H1 (cell line): Measurements from ENCODE around the gene CYREN. TPM values are rescaled to one million over a fixed set of nuclear protein-coding genes. Genes with fewer than 3 reads are reported as not detected.

ENCODE experiments used
- CTCF ChIA-PET: fragments of 300-600 bp; sonication (Branson Sonifier 250); formaldehyde crosslinking; loops from one replicate; lab custom pipeline; 2021; ENCODE audit not compliant: partially characterized antibody; lab: Charles Lee
- POLR2A ChIA-PET: fragments of 300-600 bp; sonication (Branson Sonifier 250); formaldehyde crosslinking; loops from one replicate; lab custom pipeline; 2021; ENCODE audit warnings: inconsistent platforms; ENCODE audit not compliant: partially characterized antibody; lab: Charles Lee
- DNase-seq, 2 experiments: peaks; one replicate each; pipeline versions ENCODE4 v3.0.0 to v3.0.0-alpha.2; 2010 to 2022; ENCODE audit warnings: low spot score in 2 of 2, low read depth in 1 of 2, mixed read lengths in 1 of 2
- FAIRE-seq: peaks from 2 replicates; lab custom pipeline; 2011; peaks lifted over from hg19 to GRCh38; lab: Jason Lieb, UNC
- H2AFZ ChIP-seq: 2 replicates; pipeline ENCODE4 v1.8.1; 2012; ENCODE audit warnings: low read length, inconsistent platforms
- H2AK5ac ChIP-seq: 2 replicates; pipeline ENCODE4 v1.6.1; 2013; ENCODE audit warnings: low read depth, low read length
- H2BK120ac ChIP-seq: replicated peaks from 2 replicates; pipeline ENCODE3; 2013; ENCODE audit warnings: low read depth, low read length, inconsistent platforms
- H2BK12ac ChIP-seq: 2 replicates; pipeline ENCODE4 v1.6.1; 2013; ENCODE audit warnings: low read depth, low read length
- H2BK15ac ChIP-seq: 2 replicates; pipeline ENCODE4 v1.6.1; 2013; ENCODE audit warnings: low read length
- H2BK20ac ChIP-seq: 2 replicates; pipeline ENCODE4 v1.6.1; 2013; ENCODE audit warnings: low read length
- H2BK5ac ChIP-seq: 2 replicates; pipeline ENCODE4 v1.6.1; 2013; ENCODE audit warnings: low read depth, low read length
- H3K14ac ChIP-seq: 2 replicates; pipeline ENCODE4 v1.6.1; 2013; ENCODE audit warnings: inconsistent platforms; ENCODE audit not compliant: insufficient read length
- H3K18ac ChIP-seq: 2 replicates; pipeline ENCODE4 v1.6.1; 2013; ENCODE audit warnings: low read length; ENCODE audit errors: extremely low read depth
- H3K23ac ChIP-seq: 2 replicates; pipeline ENCODE4 v1.6.1; 2013; ENCODE audit warnings: inconsistent platforms; ENCODE audit not compliant: insufficient read length
- H3K23me2 ChIP-seq: 2 replicates; pipeline ENCODE4 v1.6.1; 2013; ENCODE audit warnings: low read depth, low read length
- H3K27ac ChIP-seq: 2 replicates; pipeline ENCODE4 v1.6.1; 2011; ENCODE audit warnings: low read depth, low read length, inconsistent platforms
- H3K27me3 ChIP-seq, 4 experiments: replicated peaks in 1 of 4; 1 replicate in 1 of 4; 2 replicates in 3 of 4; pipeline versions ENCODE4 v1.6.1 to v1.8.1; 2011 to 2013; ENCODE audit warnings: low read length in 3 of 4, mild to moderate bottlenecking in 3 of 4, inconsistent platforms in 2 of 4, mixed read lengths in 2 of 4, moderate library complexity in 1 of 4; ENCODE audit not compliant: control insufficient read depth in 3 of 4, insufficient read depth in 3 of 4; ENCODE audit errors: extremely low read depth in 1 of 4
- H3K36me3 ChIP-seq, 4 experiments: 2 replicates each; pipeline versions ENCODE4 v1.6.1 to v1.8.1; 2011 to 2013; ENCODE audit warnings: mild to moderate bottlenecking in 4 of 4, low read length in 3 of 4, moderate library complexity in 2 of 4, control low read depth in 1 of 4, inconsistent platforms in 1 of 4; ENCODE audit not compliant: insufficient read depth in 4 of 4, control insufficient read depth in 2 of 4
- H3K4ac ChIP-seq: replicated peaks from 2 replicates; pipeline ENCODE3; 2013; ENCODE audit warnings: low read length, low read depth, mixed read lengths, inconsistent platforms; ENCODE audit not compliant: insufficient read length
- H3K4me1 ChIP-seq, 4 experiments: replicated peaks in 1 of 4; 1 replicate in 1 of 4; 2 replicates in 3 of 4; pipeline versions ENCODE4 v1.6.1 to v1.8.1; 2011 to 2013; ENCODE audit warnings: low read length in 3 of 4, inconsistent platforms in 2 of 4, mixed read lengths in 1 of 4; ENCODE audit not compliant: insufficient read depth in 4 of 4, control insufficient read depth in 3 of 4
- H3K4me2 ChIP-seq, 2 experiments: 2 replicates each; pipeline versions ENCODE4 v1.6.1 to v1.8.1; 2011 to 2013; ENCODE audit warnings: low read depth in 2 of 2, low read length in 2 of 2, control low read depth in 1 of 2, inconsistent platforms in 1 of 2, mild to moderate bottlenecking in 1 of 2; ENCODE audit not compliant: insufficient read depth in 1 of 2
- H3K4me3 ChIP-seq, 4 experiments: fragments of 200-600, 300-600 bp in 1 of 4; sonication (generic), shearing (Covaris generic), sonication (Bioruptor Twin) in 1 of 4; 2 replicates each; pipeline versions ENCODE4 v1.5.1 to v1.8.1; 2011 to 2016; ENCODE audit warnings: low read length in 4 of 4, low read depth in 3 of 4, control low read depth in 2 of 4, inconsistent platforms in 2 of 4, mild to moderate bottlenecking in 2 of 4, mixed read lengths in 1 of 4, moderate library complexity in 1 of 4; ENCODE audit not compliant: insufficient read depth in 2 of 4; ENCODE audit errors: extremely low read depth in 1 of 4
- H3K56ac ChIP-seq: replicated peaks from 2 replicates; pipeline ENCODE3; 2013; ENCODE audit warnings: low read depth, mild to moderate bottlenecking, mixed read lengths, low read length, inconsistent platforms; ENCODE audit not compliant: insufficient read length
- H3K79me1 ChIP-seq: 2 replicates; pipeline ENCODE4 v1.6.1; 2013; ENCODE audit warnings: low read depth, low read length, control low read depth
- H3K79me2 ChIP-seq, 2 experiments: 2 replicates each; pipeline versions ENCODE4 v1.6.1 to v1.8.1; 2012 to 2013; ENCODE audit warnings: low read length in 2 of 2, mild to moderate bottlenecking in 2 of 2, inconsistent platforms in 1 of 2; ENCODE audit not compliant: insufficient read depth in 2 of 2, control insufficient read depth in 1 of 2
- H3K9ac ChIP-seq, 4 experiments: replicated peaks in 1 of 4; 1 replicate in 1 of 4; 2 replicates in 3 of 4; pipeline versions ENCODE4 v1.6.1 to v1.8.1; 2011 to 2013; ENCODE audit warnings: low read depth in 3 of 4, low read length in 3 of 4, control low read depth in 2 of 4, mild to moderate bottlenecking in 2 of 4, moderate library complexity in 2 of 4, inconsistent platforms in 1 of 4; ENCODE audit errors: extremely low read depth in 1 of 4
- H3K9me3 ChIP-seq, 2 experiments: 2 replicates each; pipeline versions ENCODE4 v1.6.1 to v1.8.1; 2012 to 2013; ENCODE audit warnings: mild to moderate bottlenecking in 2 of 2, moderate library complexity in 2 of 2, control low read depth in 1 of 2, inconsistent platforms in 1 of 2, low read depth in 1 of 2, low read length in 1 of 2, mixed read lengths in 1 of 2; ENCODE audit not compliant: insufficient read depth in 2 of 2
- H4K20me1 ChIP-seq, 2 experiments: replicated peaks in 1 of 2; 2 replicates each; pipeline versions ENCODE3 to v1.8.1; 2011 to 2013; ENCODE audit warnings: inconsistent platforms in 2 of 2, low read length in 2 of 2, mild to moderate bottlenecking in 1 of 2; ENCODE audit not compliant: insufficient read depth in 2 of 2, control insufficient read depth in 1 of 2
- H4K5ac ChIP-seq: 2 replicates; pipeline ENCODE4 v1.6.1; 2013; ENCODE audit warnings: low read length, low read depth, mixed read lengths, inconsistent platforms; ENCODE audit not compliant: insufficient read length
- H4K8ac ChIP-seq: 2 replicates; pipeline ENCODE4 v1.8.0; 2013; ENCODE audit warnings: mild to moderate bottlenecking, moderate library complexity, low read length, inconsistent platforms; ENCODE audit not compliant: insufficient read depth; ENCODE audit errors: extremely low read depth
- H4K91ac ChIP-seq: replicated peaks from 2 replicates; pipeline ENCODE3; 2013; ENCODE audit warnings: low read length, mixed read lengths, inconsistent platforms; ENCODE audit not compliant: insufficient read length
- CTCF ChIP-seq, 3 experiments: IDR thresholded peaks; 1 replicate in 2 of 3; 2 replicates in 1 of 3; pipeline versions ENCODE4 v1.5.1 to v1.6.1; 2011; ENCODE audit warnings: low read length in 3 of 3, mild to moderate bottlenecking in 3 of 3, inconsistent platforms in 2 of 3, low read depth in 1 of 3, moderate library complexity in 1 of 3; ENCODE audit not compliant: insufficient read depth in 1 of 3; ENCODE audit errors: control extremely low read depth in 1 of 3
- EZH2 ChIP-seq: fragments of 200-600 bp; sonication (generic); IDR thresholded peaks from 2 replicates; pipeline ENCODE4 v1.7.1; 2012; ENCODE audit warnings: low read depth, mild to moderate bottlenecking, moderate library complexity, low read length, inconsistent platforms; ENCODE audit not compliant: severe bottlenecking
- HDAC2 ChIP-seq, 2 experiments: fragments of 300-600 bp in 1 of 2; sonication (generic) in 1 of 2; IDR thresholded peaks; 2 replicates each; pipeline ENCODE4 v1.6.1; 2011 to 2012; ENCODE audit warnings: low read depth in 2 of 2, low read length in 2 of 2, mild to moderate bottlenecking in 2 of 2, moderate library complexity in 2 of 2, borderline replicate concordance in 1 of 2, inconsistent platforms in 1 of 2
- POLR2AphosphoS5 ChIP-seq: IDR thresholded peaks from 2 replicates; pipeline ENCODE4 v1.6.1; 2011; ENCODE audit warnings: low read depth, low read length
- RXRA ChIP-seq: IDR thresholded peaks from 2 replicates; pipeline ENCODE4 v1.6.1; 2011; ENCODE audit warnings: low read depth, mild to moderate bottlenecking, low read length, moderate library complexity; ENCODE audit not compliant: insufficient read depth
- SIN3A ChIP-seq, 2 experiments: IDR thresholded peaks in 1 of 2; conservative IDR thresholded peaks in 1 of 2; 2 replicates each; pipeline ENCODE4 v1.6.1; 2011 to 2012; ENCODE audit warnings: low read length in 2 of 2, improper control_type of control experiment in 1 of 2, low read depth in 1 of 2, mild to moderate bottlenecking in 1 of 2
- SIRT6 ChIP-seq: IDR thresholded peaks from one replicate; pipeline ENCODE4 v1.7.1; 2012; ENCODE audit warnings: low read length, inconsistent platforms
- SP1 ChIP-seq: IDR thresholded peaks from 2 replicates; pipeline ENCODE4 v1.6.1; 2011; ENCODE audit warnings: low read depth, low read length
- USF2 ChIP-seq: IDR thresholded peaks from 2 replicates; pipeline ENCODE4 v1.6.1; 2011; ENCODE audit warnings: low read length, improper control_type of control experiment
- WGBS, 2 experiments: shearing (Covaris generic) in 1 of 2; methylation state at CpG; one replicate each; pipeline versions ENCODE4 v1.1.6 to v1.1.7; 2013 to 2015; ENCODE audit warnings: low lambda C conversion rate in 2 of 2, mixed read lengths in 2 of 2, inconsistent platforms in 1 of 2, low coverage in 1 of 2, missing lambda C conversion rate in 1 of 2; ENCODE audit not compliant: insufficient replicate concordance in 2 of 2, insufficient coverage in 1 of 2, insufficient read length in 1 of 2; ENCODE audit errors: extremely low coverage in 1 of 2, missing lambda C conversion rate in 1 of 2; 5-methylcytosine and 5-hydroxymethylcytosine counted together
- polyA plus RNA-seq, 7 experiments: library from polyadenylated mRNA; depleted of rRNA in 3 of 7; stranded (reverse) in 5 of 7; unstranded in 2 of 7; fragments of >200 nt in 5 of 7; fragments of 200-250 nt in 2 of 7; gene quantifications; 1 replicate in 5 of 7; 2 replicates in 1 of 7; 4 replicates in 1 of 7; pipeline versions ENCODE4 v1.2.1 to v1.2.3, GENCODE V29; 2011 to 2013; ENCODE audit warnings: missing spikeins in 2 of 7, mixed read lengths in 2 of 7
- total RNA-seq: library from RNA; stranded (reverse); fragmentation: NEBNext Ultra II Directional; extraction: Animal tissue kit (Norgen Biotek cat#: 25700); gene quantifications from 2 replicates; pipeline ENCODE4 v1.2.1, GENCODE V29; 2021

CYREN gene
- total and polyA plus RNA-seq, 2 of the 8 experiments (the other 6 are each of a cell fraction or from before 2014, with no cell fraction given) = 25.1 to 46.2 TPM

GRCh38 chr7:135158874-135159273 lies 11.6 kb downstream of the CYREN start:
- Histone ChIP-seq H2BK20ac (no peak overlapping the region), H3K79me1 (no peaks in the 10 kb centered on the region; the same call in 1 of the 2 replicates), H4K91ac (no peak overlapping the region), H2AK5ac (no peak overlapping the region), H3K9ac (no peak overlapping the region), H4K5ac (no peak overlapping the region), H3K4me1 (0 out of 7 replicates have a peak, but pooled peaks cover 0 to 2% (median 0%) of the 10 kb centered on the region in 4 experiments), H3K4ac (no peak overlapping the region), H3K18ac (no peak overlapping the region), H3K27ac (no peak overlapping the region), H3K4me3 (no peak overlapping the region), H3K23me2 (no peaks in the 10 kb centered on the region), H3K9me3 (peaks cover 22 to 25% of the 10 kb centered on the region in 2 experiments), H2BK12ac (no peak overlapping the region), H2AFZ (no peak overlapping the region), H3K23ac (no peak overlapping the region), H2BK15ac (no peak overlapping the region), H3K4me2 (no peak overlapping the region), H3K79me2 (no peaks in the 10 kb centered on the region), H3K56ac (no peak overlapping the region), H4K8ac (no peak overlapping the region), H2BK120ac (no peak overlapping the region), H3K14ac (no peak overlapping the region), H3K27me3 (no peaks in the 10 kb centered on the region), H3K36me3 (peaks cover 0 to 7% (median 3%) of the 10 kb centered on the region in 4 experiments; a peak in 4 of 8 replicates), H4K20me1 (no peaks in the 10 kb centered on the region), H2BK5ac (no peak overlapping the region)
- FAIRE-seq = no peak
- ChIA-PET POLR2A (interaction anchor here (1.4 to 5.7 kb wide), 2 partner anchors 11 kb away, joined by 4 to 32 read pairs; partner anchors contain the start of genes CYREN and TMEM140), CTCF (interaction anchor here (3.5 kb wide), 1 partner anchor 10 kb away, joined by 12 read pairs; no protein-coding TSS in a partner anchor)
- WGBS, 2 experiments = 88% methylated on average over 6 of the region's 6 CpGs; no CpG with 5 or more reads in 1 of the 2 experiments
- DNase-seq = no peak
- TF ChIP-seq SP1 = no peak
- TF ChIP-seq POLR2AphosphoS5 = no peak
- no peak for TF ChIP-seq USF2
- TF ChIP-seq SIRT6 = no peak
- TF ChIP-seq SIN3A (conservative IDR thresholded peaks at IDR 0.05 in 1 of 2, IDR thresholded peaks at IDR 0.05 in 1 of 2; ENCODE audit: low read depth in 1 of 2, low read length in 2 of 2) = no peak
- TF ChIP-seq HDAC2 (IDR thresholded peaks at IDR 0.05; ENCODE audit: borderline replicate concordance in 1 of 2, low read depth in 2 of 2, low read length in 2 of 2) = no peak
- TF ChIP-seq CTCF (IDR thresholded peaks at IDR 0.05; ENCODE audit: control extremely low read depth in 1 of 3, insufficient read depth in 1 of 3, low read depth in 1 of 3, low read length in 3 of 3) = no peak
- TF ChIP-seq EZH2 = no peak
- no peak for TF ChIP-seq RXRA
